GM18951 (cell line): ENCODE measurements around the gene SNUPN.

Experiments used
- POLR2A ChIP-seq: IDR thresholded peaks from 4 replicates; pipeline ENCODE4 v1.6.1; 2011; ENCODE audit warnings: mild to moderate bottlenecking; ENCODE audit not compliant: insufficient read length, insufficient read depth; ENCODE audit errors: extremely low read depth
- in situ Hi-C: fragments of 300-500 bp; cut with MboI; formaldehyde crosslinking; loops from one replicate; pipeline ENCODE4 v1.12.0; 2022; ENCODE audit warnings: low sequenced_read_pairs, mixed read lengths, inconsistent platforms; ENCODE audit not compliant: unreplicated experiment

Gene SNUPN

DNA sequence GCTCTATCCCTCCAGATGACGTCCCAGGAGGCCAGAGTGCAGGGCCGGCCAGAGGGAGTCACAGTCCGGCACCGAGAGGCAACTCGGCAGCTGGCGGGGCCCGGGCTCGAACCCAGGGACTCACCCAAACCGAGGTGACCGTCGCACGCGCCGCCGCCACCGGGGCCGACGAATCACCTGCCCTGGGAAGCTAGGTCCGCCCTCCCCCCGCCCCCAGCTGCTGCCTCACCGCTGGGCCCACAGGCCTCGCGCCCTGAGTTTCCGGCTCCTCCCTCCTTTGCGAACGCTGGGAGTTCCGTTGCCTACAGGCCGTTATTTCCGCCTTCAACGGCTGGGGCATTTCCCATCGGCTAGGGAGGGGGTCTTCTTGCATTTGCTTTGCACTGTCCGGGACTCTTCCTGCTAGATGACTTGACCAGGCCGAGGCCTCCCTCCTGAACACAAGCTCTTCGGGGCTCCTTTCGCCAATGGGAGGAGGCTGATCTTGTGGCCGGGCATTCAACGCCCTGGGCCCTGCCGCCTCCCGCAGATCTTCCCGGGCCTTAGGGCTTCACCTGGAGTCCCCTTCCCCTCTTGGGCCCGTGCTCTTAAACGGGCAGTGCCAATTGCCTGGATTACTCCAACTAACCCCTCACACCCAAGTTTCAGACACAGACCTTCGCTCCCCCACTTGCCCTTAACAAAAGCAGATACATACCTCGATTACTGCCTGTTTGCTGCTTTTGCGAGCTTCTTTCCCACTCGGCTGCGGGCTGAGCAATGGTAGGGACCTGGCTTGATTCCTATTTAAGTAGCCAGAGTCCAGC, at the start of gene SNUPN:
Gene SNUPN, minus strand, starts transcription at position 184 of the 806 bp plus-strand sequence. CDS start 4,674 bp downstream, outside the sequence.
- in situ Hi-C loops, result no loop called here
- TF ChIP-seq POLR2A, result peak; percentile 85

DNA sequence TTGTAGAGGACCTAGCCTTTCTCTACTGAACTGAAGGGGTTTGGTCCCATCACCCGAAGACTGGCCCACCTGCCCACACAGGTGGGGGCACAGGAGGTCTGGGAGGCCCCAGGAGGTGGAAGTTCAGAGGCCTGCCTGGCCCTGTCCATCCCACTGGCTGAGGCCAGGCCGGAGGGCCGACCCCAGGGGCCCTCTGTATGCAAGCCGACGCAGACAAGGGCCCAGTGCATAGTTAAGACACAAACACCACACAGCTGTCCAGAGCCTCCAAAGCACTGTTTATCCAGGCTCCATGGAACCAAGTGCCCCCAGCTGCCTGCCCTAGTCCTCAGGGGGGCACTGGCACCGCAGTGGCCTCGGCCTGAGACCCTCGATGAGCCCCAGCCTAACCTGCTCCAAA, 48.8 kb upstream of the SNUPN start:
- no peak for TF ChIP-seq POLR2A
- in situ Hi-C loops, result loop anchor here (25.0 kb wide), 1 partner anchor 312 kb away; the partner anchor contains the start of gene MAN2C1

DNA sequence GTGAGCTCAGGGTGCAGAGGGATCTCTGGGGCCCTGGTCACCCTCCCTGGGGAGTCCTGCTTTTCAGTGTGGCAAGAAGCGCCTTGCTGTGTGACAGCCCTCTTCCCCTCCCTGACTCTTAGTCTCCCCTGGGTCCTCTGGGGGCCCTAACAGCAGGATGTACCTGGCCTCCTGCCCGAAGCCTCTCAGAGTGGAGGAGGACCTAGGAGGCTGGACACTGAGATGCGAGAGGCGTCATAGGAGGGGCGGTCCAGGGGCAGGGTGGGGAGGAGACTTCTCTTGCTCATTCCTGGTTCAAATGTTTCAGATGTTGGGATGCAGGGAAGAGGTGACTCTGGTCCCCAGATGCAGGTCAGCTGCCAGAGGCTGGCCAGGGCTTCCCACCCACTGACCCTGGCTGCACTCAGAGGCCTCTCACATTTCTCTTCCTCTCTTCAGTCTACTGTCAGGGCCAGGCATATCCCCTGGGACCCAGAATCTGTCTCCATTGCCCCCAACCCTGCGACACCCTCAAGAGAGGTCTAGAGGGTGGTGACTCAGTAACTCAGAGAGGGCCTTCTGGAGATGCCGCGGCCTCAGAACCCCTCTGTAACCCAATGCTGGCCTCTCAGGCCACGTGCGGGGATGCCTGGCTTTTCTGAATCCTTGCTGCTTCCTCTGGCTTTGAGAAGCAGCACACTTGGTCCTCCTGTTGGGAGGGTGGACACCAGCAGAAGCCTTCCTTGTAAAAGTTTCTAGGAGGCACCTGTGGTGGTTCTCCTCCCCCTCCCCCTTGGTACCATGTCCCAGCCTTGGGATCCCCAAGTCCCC, 48.1 kb upstream of the SNUPN start:
- in situ Hi-C loops, result loop anchor here (25.0 kb wide), 1 partner anchor 311 kb away; the partner anchor contains the start of gene MAN2C1
- TF ChIP-seq POLR2A, result no peak

DNA sequence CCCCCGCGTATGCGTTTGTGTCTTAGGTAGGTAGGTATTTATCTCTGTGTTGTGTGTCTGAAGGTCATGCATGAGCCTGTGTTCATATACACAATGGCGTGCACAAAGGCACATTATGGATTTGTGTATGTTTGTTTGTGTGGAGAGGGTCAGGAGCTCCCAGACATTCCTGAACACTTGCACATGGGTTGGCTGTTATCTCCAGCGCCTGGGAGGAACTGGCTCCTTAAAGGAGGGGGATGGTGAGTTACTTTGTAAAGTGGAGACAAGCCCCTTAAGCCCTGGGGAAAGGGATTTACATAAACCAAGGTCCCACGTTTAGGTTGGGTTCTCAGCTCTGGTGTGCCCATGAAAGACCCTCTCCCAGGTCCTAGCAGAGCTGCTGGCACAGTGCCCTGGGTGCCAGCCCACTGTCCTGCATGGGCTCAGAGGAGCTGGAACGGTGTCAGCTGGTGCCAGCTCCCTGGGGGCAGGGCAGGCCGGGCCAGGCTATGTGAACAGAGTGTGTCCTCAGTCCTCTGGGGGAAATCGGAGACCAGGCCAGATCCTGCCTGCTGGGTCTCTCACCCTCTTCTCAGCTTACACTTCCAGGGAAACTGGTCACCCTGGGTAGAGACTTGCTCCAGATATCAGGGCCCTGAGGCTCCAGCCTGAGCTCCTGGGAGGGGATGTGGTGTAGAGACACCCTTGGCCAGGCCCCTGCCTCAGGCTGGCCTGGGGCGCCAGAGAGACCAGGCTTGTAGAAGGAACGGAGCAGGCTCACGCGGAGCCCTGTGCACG, 47.3 kb upstream of the SNUPN start:
- TF ChIP-seq POLR2A, result no peak
- in situ Hi-C loops, result loop anchor here (25.0 kb wide), 1 partner anchor 311 kb away; the partner anchor contains the start of gene MAN2C1

DNA sequence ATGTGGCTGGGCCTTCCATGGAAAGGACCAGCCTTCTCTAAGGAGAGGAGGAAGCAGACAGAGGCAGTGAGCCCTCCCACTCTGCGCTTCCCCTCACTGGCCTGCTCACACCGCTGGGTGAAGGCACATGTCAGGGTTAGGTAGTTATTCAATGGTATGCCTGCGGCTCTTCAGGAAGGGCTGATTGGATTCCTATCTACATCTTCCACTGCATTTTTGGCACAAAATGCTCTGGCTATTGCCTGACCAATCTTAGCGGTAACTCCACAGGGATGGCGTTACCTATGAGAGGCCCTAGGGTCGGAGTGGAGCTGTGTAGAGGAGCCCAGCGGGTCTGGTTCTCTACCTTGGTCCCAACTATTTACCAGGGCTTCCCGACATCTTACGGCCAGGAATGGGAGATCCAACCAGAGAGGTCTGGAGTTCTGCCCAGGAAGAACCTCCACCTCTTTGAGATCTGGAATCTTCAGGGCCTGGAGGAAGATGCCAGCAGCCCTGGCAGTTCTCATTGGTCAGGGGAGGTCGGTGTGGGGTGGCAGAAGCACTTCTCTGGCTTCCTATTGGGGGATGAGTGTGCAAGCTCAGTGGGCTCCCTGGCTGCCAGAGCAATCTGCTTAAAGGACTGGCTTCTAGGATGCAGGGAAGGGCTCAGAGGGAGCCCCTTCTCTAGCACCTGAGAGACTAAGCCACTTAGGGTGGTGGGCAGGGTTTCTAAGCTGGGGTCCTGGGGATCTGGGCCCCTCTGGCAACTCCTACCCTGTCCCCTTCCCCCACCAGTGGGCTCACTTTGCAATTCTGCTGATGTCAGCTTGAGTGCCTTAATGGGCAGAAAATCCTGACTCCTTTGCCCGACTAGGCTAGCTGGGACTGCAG, 46.4 kb upstream of the SNUPN start:
- no peak for TF ChIP-seq POLR2A
- in situ Hi-C loops, result loop anchor here (25.0 kb wide), 1 partner anchor 310 kb away; the partner anchor contains the start of gene MAN2C1

DNA sequence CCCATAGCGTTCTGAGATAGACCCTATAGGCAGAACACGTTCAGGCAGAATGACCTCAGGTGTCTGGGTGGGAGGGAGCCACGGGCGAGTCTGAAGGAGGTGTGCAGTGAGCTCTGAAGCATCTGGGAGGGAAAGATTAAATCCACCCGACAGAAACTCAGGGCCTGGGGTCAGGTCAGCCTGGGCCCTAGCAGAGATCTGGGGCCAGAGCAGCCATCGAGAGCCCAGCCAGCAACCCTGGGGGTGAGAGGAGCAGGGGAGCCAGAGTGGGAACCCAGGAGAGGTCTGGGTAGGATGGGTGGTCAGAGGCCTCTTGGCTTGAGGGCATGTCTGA, 44.3 kb upstream of the SNUPN start:
- no peak for TF ChIP-seq POLR2A
- in situ Hi-C loops, result loop anchor here (25.0 kb wide), 1 partner anchor 308 kb away; the partner anchor contains the start of gene MAN2C1

DNA sequence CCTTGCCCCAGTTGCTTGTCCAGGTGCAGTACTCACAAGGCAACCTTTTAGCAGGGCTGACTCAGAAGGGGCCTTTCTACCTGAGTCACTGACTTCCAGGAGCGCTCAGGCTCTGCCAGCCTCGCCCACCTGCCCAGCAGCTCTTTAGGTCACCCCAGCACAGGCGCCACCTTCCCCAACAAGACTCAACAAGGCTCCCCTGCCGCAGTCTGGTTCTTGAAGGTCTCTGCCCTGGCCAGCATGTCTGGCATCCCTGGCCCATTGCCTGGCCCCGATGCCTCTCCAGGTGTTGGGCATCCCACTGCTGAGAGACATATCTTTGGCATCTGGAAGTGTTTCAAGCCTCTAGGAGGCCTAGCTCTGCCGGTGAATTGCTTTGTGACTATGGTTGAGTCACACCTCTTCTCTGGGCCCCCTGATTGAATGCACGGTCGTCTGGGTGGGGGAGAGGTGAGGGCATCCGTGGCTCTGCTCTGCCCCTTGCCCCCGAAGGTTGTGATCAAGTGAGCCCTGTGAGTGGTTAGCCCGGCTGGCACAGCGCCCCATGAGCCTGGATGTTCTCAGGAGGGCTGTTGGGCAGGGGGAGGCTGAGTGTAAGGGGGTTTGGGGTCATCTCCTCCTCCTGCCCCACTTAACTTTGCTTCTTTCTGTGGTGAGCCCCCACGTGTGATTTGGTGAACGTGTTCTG, 43.8 kb upstream of the SNUPN start:
- no peak for TF ChIP-seq POLR2A
- in situ Hi-C loops, result loop anchor here (25.0 kb wide), 1 partner anchor 307 kb away; the partner anchor contains the start of gene MAN2C1

DNA sequence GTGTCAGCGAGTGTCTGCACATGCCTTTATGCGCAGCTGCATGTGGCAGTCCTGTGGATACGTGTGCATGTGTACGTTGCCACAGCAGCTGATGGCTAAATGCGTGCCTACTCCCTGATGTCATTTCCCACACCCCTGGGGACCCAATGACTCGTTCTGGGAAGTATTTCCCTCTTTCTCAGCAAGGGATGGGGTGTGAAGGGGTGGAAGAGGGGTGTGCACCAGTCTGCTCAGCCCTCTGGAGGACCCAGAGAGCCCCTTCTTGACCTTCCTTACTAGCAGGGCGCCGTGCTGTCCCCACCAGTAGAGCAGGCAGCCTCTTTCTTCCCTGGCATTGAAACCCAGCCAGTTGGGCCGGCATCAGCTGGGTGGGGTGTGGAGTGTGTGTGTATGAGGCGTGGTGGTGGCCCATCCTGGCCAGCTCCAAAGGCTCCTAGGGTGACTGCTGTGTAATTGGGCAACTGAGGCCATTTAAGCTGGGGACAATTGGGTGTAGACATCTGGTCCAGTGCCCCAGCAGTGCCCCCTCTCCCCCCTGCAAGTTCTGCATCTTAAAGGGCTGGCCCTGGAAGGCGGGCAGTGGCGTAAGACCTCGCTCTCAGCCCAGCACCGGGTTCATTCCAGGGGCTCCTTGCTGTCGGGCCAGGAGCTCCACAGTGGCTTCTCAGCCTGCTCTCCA, 41.4 kb upstream of the SNUPN start:
- TF ChIP-seq POLR2A, result no peak
- in situ Hi-C loops, result loop anchor here (25.0 kb wide), 1 partner anchor 305 kb away; the partner anchor contains the start of gene MAN2C1

DNA sequence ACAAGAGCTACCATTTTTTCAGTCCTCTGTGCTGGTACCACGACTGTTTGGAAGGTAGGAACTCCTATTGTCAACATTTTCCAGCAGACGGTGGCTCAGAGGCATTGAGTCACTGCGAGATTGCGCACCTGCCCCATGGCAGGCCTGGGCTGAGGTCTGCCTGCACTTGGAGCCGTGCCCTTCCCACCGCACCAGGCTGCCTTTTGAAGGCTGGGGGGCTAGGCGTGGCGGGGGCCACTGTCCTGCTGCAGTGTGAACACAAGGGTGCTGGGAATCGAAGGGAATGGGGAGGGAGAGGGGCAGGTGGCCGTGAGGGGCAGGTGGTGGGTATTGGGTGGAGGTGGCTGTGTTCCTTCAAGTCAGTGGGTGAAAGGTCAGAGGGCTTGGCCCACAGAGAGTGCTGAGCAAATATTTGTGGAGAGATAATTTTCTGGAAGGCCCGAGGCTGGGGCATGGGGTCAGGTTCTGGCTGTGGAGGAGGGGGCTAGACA, 38.5 kb upstream of the SNUPN start:
- no peak for TF ChIP-seq POLR2A
- in situ Hi-C loops, result loop anchor here (25.0 kb wide), 1 partner anchor 302 kb away; the partner anchor contains the start of gene MAN2C1

DNA sequence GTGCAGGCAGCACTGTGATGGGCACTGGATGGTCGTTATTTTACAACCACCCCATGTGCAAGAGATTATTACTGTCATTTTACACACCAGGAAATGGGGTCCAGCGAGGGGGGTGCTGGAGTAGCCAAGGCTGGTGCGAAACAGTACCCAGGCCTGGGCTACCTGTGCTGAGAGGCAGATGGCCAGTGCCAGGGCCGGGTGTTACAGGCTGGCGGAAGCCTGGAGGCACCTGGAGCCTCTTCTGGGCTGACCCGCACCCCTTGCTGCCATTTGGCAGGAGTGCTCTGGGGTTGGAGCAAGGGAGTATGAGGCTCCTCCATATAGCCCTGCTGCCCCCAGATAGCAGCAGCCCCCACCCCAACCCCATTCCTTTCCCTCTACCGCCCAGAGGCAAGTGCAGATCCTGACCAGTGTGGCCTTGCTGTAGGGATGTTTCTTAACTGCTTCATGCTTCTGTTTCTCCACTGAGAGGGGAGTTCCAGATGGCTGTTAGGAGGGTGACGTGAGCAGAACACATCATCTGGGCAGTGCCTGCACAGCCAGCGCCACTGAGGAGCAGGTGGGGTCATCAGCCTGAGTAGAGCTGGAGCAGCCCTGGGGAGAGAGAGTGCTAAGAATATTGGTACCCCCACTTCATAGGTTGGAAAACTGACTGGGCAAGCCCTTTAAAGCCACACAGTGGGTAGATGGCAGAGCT, 37.4 kb upstream of the SNUPN start:
- in situ Hi-C loops, result loop anchor here (25.0 kb wide), 1 partner anchor 301 kb away; the partner anchor contains the start of gene MAN2C1
- no peak for TF ChIP-seq POLR2A
